ENCODE results near the gene ARHGAP15. TPM values are rescaled to one million over a fixed set of nuclear protein-coding genes. Genes with fewer than 3 reads are reported as not detected.

The ARHGAP15 gene
- total and polyA plus RNA-seq, 2 experiments from 2014 or later = 0.26 TPM; not detected in 1

- TF ChIP-seq EZH2 (IDR thresholded peaks at IDR 0.05; ENCODE audit: low read depth, unreplicated experiment) (no peak), ZNF462 (CRISPR knock-in tag; IDR thresholded peaks at IDR 0.05) (no peak), ZNF331 (CRISPR knock-in tag; IDR thresholded peaks at IDR 0.05; ENCODE audit: low read depth) (no peak), ETS1 (IDR thresholded peaks at IDR 0.05) (no peak), REST (IDR thresholded peaks at IDR 0.05; ENCODE audit: unreplicated experiment) (no peak), JUNB (IDR thresholded peaks at IDR 0.05; ENCODE audit: unreplicated experiment) (no peak), STAT1 (IDR thresholded peaks at IDR 0.05; ENCODE audit: unreplicated experiment) (no peak), POLR2AphosphoS5 (IDR thresholded peaks at IDR 0.05; ENCODE audit: low read depth) (no peak)
- H3K79me2 ChIP-seq (replicated peaks; ENCODE audit: insufficient read depth) = no peaks in the 10 kb centered on the region
- H3K36me3 ChIP-seq (ENCODE audit: insufficient read depth) = no peaks in the 10 kb centered on the region
- Mint-ChIP-seq H3K27ac (no peak overlapping the region), H3K27me3 (ENCODE audit: insufficient read depth, low read depth, poor library complexity) (peaks cover 2% of the 10 kb centered on the region), H3K36me3 (ENCODE audit: low read depth) (no peaks in the 10 kb centered on the region; the same call in 2 of the 3 replicates), H3K9me3 (peaks cover 7% of the 10 kb centered on the region; the same call in 2 of the 3 replicates), H3K4me3 (no peak overlapping the region), H3K4me1 (no peaks in the 10 kb centered on the region)
- no peaks in the 10 kb centered on the region for H3K4me1 ChIP-seq (ENCODE audit: insufficient read depth)
- no peak overlapping the region for H3K27ac ChIP-seq (ENCODE audit: low read depth)
- no peak overlapping the region for H3K4me2 ChIP-seq
- ATAC-seq (no peak), DNase-seq (ENCODE audit: low spot score) (no peak)
- no peak overlapping the region for H3K4me3 ChIP-seq
- no peaks in the 10 kb centered on the region for H3F3A ChIP-seq (replicated peaks; ENCODE audit: low read depth)
- H4K20me1 ChIP-seq (replicated peaks; ENCODE audit: insufficient read depth) = no peaks in the 10 kb centered on the region
- H3K9me2 ChIP-seq (ENCODE audit: insufficient read depth) = no peaks in the 10 kb centered on the region
- no peak overlapping the region for H2AFZ ChIP-seq
- H3K27me3 ChIP-seq (ENCODE audit: insufficient read depth) = no peaks in the 10 kb centered on the region
Observed at GRCh38 chr2:143493339-143493738, 364.1 kb downstream of the ARHGAP15 start.

Measured in GM23338 (cell line).